Fibroblast of the aortic adventitia (primary cell): ENCODE data around the gene KAT6B. TPM values are rescaled to one million over a fixed set of nuclear protein-coding genes. Genes with fewer than 3 reads are reported as not detected.
"Not testable (repeated sequence)": the region's sequence is repeated elsewhere in the genome, so short reads cannot be mapped to it uniquely, and the experiment has no call there.

Source experiments
- DNase-seq: peaks from one replicate; pipeline ENCODE4 v3.0.0-alpha.2; 2010; ENCODE audit warnings: low read depth
- H3K4me3 ChIP-seq: 2 replicates; pipeline ENCODE4 v1.5.1; 2011; ENCODE audit warnings: low read depth, mild to moderate bottlenecking, control low read depth, low read length, moderate library complexity
- total RNA-seq: library from RNA; depleted of rRNA; stranded (reverse); fragments of >200 nt; gene quantifications from 2 replicates; pipeline ENCODE4 v1.2.3, GENCODE V29; 2012; ENCODE audit warnings: low replicate concordance
- TF ChIP-seq, protein P1 (sequence below): IDR thresholded peaks from 2 replicates; pipeline ENCODE4 v1.5.1; 2011; ENCODE audit warnings: mild to moderate bottlenecking, low read length, control low read depth, inconsistent platforms; ENCODE audit not compliant: insufficient read depth

Gene KAT6B
- total RNA-seq, 1 donor, result 38.9 TPM

DNA sequence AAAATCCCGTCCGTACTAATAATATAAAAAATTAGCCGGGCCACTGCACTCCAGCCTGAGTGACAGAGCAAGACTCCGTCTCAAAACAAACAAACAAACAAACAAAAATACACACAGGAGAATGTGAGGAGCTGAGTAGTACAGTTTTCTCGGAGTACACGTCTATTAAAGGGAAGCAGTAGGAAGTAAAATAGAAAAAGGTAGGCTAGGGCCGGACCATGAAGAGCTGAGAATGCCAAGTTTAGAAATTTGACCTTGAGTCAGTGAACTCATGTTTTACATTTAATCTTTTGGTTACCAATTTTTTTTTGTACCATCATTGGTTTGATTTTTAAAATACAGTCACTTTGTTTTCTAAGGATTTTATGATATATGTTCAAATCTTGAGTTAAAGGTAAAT is 64.1 kb downstream of the KAT6B start:
- no peak overlapping the region for H3K4me3 ChIP-seq
- TF ChIP-seq, protein P1, sequence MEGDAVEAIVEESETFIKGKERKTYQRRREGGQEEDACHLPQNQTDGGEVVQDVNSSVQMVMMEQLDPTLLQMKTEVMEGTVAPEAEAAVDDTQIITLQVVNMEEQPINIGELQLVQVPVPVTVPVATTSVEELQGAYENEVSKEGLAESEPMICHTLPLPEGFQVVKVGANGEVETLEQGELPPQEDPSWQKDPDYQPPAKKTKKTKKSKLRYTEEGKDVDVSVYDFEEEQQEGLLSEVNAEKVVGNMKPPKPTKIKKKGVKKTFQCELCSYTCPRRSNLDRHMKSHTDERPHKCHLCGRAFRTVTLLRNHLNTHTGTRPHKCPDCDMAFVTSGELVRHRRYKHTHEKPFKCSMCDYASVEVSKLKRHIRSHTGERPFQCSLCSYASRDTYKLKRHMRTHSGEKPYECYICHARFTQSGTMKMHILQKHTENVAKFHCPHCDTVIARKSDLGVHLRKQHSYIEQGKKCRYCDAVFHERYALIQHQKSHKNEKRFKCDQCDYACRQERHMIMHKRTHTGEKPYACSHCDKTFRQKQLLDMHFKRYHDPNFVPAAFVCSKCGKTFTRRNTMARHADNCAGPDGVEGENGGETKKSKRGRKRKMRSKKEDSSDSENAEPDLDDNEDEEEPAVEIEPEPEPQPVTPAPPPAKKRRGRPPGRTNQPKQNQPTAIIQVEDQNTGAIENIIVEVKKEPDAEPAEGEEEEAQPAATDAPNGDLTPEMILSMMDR, result no peak
- no peak for DNase-seq

DNA sequence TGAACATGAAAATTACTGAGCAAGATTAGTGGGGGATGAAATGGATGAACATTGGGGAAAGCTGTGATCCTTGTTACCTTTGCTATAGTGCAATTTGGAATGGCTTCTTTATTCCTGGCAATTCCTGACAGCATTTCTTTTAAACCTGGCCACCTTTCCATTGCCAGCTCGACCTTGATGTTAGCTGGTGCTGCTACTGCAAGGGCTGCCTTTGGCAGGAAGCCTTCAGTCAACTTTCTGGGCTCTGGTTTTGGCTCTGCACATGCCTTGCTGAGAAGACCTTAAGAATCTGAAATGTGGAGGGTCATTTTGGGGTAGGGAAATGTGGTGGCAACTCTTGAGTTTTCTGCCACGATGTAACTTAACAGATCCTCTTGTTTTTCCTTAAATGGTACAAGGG is 64.7 kb downstream of the KAT6B start:
- no peak for DNase-seq
- TF ChIP-seq, protein P1, result no peak

DNA sequence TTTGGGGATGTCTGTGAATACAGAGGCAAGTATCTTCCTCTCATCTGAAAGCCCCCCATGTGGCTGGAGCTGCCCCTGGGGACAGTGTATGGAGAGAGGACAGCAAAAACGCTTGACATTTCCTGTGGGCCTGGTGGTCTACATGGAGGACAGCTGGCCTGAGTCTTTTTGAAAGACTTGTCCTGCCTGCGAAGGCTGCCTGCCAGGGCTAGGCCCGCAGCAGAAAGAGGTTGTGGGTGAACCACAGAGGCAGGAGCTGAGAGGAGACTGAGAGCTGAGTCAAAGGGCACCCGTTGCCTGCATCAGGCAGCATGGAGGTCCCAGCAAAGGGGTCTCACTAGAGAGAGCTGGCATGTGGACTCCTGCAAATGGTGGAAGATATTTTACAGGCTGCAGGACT is 66.4 kb downstream of the KAT6B start:
- TF ChIP-seq, protein P1, result no peak
- DNase-seq, result no peak
- H3K4me3 ChIP-seq, result no peak overlapping the region

More for the DNA sequence above, 64.7 kb downstream of the KAT6B start:
- H3K4me3 ChIP-seq, result no peak overlapping the region

DNA sequence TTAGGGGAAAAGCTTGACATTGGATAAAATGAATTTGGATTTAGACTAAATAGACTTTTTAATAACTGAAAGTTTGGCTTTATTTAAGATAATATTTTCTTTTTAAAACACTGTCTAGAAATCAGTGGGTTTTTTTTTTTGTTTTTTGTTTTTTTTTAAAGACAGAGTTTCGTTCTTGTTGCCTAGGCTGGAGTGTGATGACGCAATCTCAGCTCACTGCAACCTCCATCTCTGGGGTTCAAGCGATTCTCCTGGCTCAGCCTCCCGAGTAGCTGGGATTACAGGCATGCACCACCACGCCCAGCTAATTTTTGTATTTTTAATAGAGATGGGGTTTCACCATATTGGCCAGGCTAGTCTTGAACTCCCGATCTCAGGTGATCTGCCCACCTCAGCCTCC is 66.9 kb downstream of the KAT6B start:
- H3K4me3 ChIP-seq, DNase-seq: not testable (repeated sequence)

DNA sequence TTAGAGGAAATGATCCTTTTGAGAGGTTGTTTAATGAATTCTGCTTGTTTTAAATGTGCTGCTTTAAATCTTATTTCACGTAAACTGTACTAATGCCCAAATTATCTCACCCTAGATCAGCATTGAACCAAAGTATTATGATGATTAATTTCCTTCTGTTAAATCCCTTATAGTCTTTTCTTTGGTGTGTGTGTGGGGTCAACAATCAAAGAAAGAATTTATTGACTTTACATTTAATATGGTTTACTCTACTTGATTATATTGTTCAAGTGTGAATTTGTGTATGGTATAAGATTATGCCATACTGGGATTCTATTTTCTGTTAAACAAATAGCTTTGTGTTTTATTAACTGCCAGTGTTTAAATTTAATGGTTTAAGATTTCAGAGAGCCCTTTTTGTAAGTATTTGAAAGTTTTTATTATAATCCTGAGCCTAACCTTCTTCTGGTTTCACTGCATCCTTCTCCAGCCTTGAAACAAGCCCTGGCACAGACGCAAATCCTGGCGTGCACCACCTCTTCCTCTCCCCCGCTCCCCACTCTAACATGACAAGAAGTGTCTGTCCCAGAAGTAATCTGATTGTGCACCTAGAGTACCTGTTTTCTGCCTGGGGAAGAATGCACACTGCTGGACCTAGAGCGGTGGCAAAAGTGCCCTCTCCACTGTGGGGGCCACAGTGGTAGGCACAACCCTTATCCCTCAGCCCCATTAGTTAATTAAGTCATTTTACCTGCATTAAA is 70.6 kb downstream of the KAT6B start:
- DNase-seq, result no peak
- H3K4me3 ChIP-seq, result no peak overlapping the region
- TF ChIP-seq, protein P1, result no peak

DNA sequence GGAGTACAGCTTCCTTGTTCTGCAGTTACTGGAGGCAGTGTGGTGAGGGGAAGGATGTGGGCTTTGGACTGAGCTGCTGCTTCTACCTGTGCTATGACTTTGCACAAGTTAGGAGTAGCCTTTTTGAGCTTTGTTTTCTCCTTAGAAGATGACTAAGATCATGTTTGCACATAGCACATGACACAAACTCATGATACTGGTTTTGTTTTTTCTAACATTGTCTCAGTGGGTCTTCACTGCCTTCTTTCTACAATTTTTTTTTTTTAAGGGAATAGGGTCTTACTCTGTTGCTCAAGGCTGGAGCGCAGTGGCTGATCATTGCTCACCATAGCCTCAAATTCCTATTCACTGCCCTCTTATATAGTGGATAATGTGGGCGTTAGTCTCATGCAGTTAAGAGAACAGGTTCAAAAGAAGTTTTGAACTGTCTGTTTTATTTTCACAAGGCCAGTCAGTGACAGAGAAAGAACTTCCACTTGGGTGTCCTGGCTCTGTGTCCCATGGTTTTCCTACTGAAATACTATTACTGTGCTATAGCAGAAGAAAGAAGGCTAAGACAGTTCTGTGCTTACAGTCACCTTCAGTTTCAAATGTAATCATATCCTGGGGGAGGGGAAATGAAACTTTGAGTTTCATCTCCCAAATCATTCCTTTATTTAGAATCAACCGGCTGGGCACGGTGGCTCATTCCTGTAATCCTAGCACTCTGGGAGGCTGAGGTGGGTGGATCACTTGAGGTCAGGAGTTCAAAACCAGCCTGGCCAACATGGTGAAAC is 72.0 kb downstream of the KAT6B start:
- H3K4me3 ChIP-seq, result no peak overlapping the region
- no peak for DNase-seq
- TF ChIP-seq, protein P1, result no peak

DNA sequence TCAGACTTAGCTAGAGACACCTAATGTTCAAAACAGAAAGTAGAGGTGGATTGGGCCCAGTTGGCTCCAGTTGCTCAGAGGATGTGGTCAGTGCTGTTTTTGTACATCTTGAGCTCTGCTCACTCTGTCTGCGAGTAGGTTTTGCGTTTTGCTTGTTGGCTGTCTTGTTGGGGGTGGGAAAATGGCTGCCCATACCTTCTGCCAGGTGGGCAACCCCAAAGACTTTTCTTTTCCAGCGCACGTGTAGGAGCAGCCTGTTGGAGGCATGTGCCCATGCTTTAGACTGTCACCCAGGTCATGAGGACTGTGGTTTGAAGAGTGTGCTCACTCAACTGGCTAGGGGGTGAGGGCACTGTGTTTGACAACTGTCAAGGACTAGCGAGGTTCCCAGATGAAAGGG is 73.9 kb downstream of the KAT6B start:
- no peak overlapping the region for H3K4me3 ChIP-seq
- TF ChIP-seq, protein P1, result no peak

More for the DNA sequence above, 73.9 kb downstream of the KAT6B start:
- no peak for DNase-seq
